Cerebellar nuclear complex (tissue), 1 donor: ENCODE results near the gene POLA2.

Source experiments
- DNase-seq, 2 experiments: peaks; one replicate each; lab custom pipeline; 2025; lab: John Stamatoyannopoulos, UW

POLA2 gene

DNA sequence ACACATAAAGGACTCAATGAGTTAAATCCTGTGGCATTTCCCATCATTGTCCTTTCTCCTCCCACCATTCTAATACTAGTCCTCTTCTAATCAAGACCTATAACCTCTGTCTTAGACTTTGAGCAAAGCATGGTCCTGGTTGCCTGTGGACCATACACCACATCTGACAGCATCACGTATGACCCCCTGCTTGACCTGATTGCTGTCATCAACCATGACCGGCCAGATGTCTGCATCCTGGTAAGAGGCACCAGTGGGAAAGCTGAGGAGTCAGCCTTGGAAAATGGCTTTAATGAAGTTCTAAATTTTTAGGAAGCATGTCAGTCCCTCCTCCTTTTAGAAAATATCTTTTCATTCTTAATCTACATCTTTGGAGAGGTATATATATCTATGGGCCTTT lies 25.8 kb downstream of the POLA2 start:
- no peak for DNase-seq

- DNase-seq, result peak in 1 of 2 experiments; percentile 27
Measured at GRCh38 chr11:65288706-65289536, 27.2 kb downstream of the POLA2 start.

DNA sequence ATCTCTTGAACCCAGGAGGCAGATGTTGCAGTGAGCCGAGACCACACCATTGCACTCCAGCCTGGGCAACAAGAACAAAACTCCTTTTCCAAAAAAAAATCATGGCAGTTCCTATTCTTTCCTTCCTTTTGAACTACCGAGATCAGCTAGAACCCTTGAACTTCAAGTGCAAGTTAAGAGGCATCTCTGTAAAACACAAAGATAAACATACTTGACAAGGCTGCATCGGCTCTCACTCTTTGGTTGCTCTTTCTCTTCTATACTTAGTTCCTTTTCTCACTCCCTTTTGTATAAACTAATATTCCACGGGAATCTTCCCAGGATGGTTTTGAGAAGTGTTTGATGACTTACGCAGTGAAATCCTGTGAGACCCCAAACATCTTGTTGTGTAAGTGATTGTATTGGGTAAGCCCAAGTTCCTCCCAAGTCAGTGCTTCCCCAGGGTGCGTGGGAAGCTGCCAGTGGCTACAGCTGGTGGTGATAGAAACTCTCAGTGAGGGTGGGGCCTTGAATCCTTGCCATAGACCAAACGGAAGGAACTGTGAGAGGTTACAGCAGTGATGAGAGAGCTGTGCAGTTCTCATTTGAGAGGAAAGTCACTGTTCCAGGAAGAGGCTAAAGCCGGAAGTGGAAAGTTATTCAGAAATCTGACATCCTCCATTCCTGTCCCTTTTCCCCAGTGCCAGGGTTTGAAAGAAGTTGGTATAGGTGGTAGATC lies 28.8 kb downstream of the POLA2 start:
- no peak for DNase-seq

- DNase-seq, result no peak
Measured at GRCh38 chr11:65291613-65292012, 29.9 kb downstream of the POLA2 start.

DNA sequence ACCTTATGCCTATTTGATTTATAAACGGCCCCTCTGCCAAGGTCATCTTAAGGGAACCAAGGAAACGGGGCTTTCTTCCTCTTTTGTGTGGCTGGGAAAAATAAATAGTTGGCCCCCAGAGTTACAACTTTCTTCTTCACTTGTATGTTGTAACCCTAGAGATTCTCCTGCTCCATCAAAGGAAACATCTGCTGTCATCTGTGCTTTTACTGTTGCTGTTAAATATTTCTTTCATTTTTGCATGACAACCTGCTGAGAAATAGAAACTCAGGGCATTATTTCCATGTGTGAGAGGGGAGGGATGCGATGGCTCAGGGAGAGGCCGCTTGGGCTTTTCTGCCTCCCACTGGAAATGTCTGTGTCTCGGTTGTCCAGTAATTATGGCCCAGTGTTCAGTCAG lies 31.1 kb downstream of the POLA2 start:
- no peak for DNase-seq

DNA sequence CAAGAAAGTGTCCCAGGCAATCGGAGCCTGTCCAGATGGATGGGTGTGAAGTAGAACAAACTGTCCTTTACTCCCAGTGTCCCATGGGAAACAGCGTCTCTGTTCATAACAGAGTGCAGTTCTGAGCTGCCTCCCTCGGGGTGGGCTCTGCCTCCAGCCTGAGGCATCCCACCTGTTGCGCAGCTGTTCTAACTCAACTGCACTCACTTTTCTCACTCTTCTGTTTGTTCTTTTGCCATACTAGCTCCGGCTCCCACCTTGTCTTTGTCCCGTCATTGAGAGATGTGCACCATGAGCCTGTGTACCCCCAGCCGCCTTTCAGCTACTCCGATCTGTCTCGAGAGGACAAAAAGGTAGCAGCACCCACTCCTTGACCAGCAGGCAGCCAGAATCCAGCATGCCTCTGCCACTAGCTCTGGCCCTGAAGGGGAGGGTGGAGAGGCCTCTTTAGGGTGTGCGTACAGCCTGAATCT lies 32.2 kb downstream of the POLA2 start:
- DNase-seq, result no peak

- DNase-seq, result no peak
Measured at GRCh38 chr11:65295001-65295400, 33.2 kb downstream of the POLA2 start.

DNA sequence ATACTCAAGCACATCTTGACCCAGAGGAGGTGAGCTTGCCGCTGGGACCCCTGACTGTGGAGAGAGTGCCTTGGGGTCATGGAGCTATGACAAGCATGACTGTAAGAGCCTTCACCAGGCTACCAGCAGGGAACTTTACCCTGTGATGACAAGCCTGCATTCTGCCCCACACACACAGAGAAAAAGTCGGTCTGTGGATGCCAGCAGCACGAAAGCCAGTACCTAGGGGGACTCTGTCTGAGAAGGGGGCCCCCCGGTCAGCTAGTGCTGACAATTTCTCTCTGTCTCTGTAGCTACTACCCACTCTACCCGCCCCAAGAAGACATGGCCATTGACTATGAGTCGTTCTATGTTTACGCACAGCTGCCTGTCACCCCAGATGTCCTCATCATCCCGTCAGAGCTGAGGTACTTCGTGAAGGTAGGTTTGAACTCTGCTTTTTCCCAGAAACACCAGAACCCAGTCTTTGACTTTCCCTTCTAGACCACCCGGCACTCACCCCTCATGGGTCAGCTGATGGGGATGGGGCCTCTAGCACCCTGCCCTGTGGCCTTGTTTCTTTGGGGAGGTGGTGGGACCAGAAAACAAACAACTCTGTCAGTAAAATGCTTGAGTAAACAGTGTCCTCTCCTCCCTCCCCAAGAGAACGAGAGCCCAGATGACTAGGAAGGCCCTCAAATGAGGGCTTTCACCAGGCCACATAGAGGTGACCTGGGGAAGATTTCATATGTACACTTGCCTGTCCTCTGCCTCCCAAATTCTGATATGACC lies 34.0 kb downstream of the POLA2 start:
- no peak for DNase-seq

- no peak for DNase-seq
Measured at GRCh38 chr11:65297026-65297672, 35.4 kb downstream of the POLA2 start.

DNA sequence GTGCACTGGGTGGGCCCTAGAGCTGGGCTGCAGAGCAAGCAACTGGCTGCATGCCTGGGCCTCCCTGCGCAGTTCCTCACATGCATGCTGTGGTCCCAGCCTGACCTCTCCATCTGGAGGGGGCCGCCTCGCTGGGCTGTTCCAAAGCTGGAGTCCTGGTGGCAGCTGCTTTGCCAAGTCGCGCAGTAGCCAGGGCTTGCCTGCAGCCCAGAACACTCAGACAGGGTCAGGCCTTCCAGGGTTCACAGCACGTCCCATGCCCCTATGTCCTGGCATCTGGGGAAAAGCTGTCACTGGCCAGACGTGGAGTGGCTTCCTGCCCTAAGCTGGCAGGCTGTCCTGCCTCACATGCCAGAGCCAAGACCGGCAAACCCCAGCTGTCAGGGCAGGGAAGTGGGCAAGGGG lies 36.4 kb downstream of the POLA2 start:
- no peak for DNase-seq

DNA sequence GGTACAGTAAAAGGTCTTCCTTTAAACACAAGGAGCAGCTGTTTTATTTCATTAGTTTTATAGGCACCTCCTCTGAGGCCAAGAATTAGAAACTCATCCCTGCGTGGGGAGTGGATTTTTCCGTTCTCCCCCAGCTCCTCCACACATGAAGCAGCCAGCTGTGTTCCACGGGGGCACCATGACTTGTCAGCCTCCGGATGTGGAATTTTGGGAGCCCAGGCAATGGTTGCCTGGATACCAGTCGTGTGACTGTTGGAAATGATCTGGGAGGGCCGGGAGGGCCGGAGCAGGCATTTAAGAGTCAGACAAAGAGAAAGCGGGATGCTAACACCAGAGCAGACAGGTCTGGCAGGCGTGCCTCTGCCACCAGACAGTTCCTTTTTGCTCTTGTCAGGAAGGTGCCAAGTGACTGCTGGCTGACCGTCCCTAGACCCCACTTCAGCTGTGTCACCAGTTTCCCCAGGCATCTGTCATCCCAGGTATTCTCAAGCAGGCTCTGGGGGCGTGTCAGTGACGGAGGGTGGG lies 37.0 kb downstream of the POLA2 start:
- no peak for DNase-seq

DNA sequence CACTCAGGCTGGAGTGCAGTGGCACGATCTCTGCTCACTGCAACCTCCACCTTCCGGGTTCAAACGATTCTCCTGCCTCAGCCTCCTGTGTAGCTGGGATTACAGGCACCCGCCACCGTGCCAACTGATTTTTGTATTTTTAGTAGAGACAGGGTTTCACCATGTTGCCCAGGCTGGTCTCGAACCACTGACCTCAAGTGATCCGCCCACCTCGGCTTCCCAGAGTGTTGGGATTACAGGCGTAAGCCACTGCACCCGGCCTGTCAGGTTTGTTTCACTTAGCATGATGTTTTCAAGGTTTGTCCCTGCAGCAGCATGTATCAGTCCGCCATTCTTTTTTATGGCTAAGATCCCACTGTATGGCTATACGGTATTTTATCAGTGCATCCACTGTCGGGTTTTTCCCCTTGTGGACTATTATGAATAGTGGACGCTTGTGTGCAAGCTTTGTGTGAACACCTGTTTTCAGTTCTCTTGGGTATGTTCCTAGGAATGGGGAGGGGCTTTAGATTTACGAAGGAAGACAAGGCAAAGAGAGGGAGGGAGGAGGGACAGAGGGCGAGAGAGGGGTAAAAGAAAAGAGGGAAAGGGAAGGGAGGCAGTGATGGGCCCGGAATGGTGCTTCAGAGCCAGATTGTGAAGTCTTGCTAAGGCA lies 39.0 kb downstream of the POLA2 start:
- no peak for DNase-seq

GRCh38 chr11:65301491-65302329 lies 39.9 kb downstream of the POLA2 start:
- DNase-seq, result no peak

- no peak for DNase-seq
Measured at GRCh38 chr11:65303555-65303954, 41.8 kb downstream of the POLA2 start.

DNA sequence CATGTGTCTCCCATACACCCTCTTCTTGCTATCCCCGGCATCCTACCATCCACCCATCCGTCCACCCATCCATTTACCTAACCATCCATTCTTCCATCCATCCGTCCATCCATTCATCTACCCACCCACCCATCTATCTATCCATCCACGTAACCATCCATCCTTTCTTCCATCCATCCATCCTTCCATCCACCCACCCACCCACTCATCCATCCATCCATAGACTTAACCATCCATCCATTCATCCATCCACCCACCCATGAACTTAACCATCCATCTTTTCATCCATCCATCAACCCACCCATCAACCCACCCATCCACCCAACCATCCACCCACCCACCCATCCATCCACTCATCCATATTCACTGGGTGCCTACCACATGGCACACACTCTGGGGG lies 42.3 kb downstream of the POLA2 start:
- DNase-seq, result no peak

DNA sequence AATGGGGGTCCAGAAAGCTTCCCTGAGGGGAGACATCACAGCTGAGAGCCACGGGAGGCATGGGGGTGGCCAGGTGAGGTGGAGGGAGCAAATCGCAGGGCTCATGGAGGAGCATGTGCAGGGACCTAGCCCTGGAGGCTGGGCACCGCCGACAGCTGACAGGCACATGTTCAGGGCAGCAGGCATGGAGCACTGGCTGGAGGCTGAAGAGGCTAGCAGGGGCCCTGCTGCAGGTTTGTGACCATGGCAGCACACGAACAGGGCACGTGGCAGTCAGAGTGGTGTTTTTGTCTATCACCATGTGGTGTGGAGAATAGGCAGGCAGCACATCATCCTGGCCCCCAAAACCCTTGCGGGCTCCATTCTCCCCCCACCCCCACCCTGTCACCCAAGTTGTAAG lies 42.9 kb downstream of the POLA2 start:
- no peak for DNase-seq

GRCh38 chr11:65305501-65306268 lies 43.9 kb downstream of the POLA2 start:
- DNase-seq, result no peak

GRCh38 chr11:65307298-65308229 lies 45.8 kb downstream of the POLA2 start:
- no peak for DNase-seq
